HuH-7.5 (cell line): ENCODE results near the gene TMEM169.
"Not testable (repeated sequence)": the region's sequence is repeated elsewhere in the genome, so short reads cannot be mapped to it uniquely, and the experiment has no call there.

Experiments
- DNase-seq: peaks from one replicate; pipeline ENCODE4 v3.0.0; 2011; ENCODE audit warnings: low spot score

The TMEM169 gene

GRCh38 chr2:216071111-216071851 lies 10.4 kb upstream of the TMEM169 start:
- no peak for DNase-seq

GRCh38 chr2:216072473-216072872 lies 9.2 kb upstream of the TMEM169 start:
- no peak for DNase-seq

- no peak for DNase-seq
Measured at GRCh38 chr2:216073773-216074172, 7.9 kb upstream of the TMEM169 start.

- no peak for DNase-seq
Measured at GRCh38 chr2:216074380-216074779, 7.3 kb upstream of the TMEM169 start.

DNA sequence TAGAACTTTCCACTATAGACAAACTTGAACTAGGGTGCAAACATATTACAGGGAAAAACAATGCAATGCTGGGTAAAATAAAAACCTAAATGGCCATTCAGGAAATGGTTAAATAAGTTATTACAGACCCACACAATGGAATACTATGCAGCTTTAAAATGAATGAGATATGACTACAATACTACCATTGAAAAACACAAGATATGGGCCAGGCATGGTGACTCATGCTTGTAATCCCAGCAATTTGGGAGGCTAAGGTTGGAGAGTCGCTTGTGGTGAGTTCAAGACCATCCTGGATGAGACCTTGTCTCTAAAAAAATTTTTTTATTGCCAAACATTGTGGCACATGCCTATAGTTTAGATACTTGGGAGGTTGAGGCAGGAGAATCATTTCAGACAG lies 6.9 kb upstream of the TMEM169 start:
- no peak for DNase-seq

GRCh38 chr2:216075510-216076485 lies 5.9 kb upstream of the TMEM169 start:
- no peak for DNase-seq

- no peak for DNase-seq
Measured at GRCh38 chr2:216078776-216079175, 2.9 kb upstream of the TMEM169 start.

GRCh38 chr2:216080048-216080447 lies 1.7 kb upstream of the TMEM169 start:
- not testable (repeated sequence) for DNase-seq

DNA sequence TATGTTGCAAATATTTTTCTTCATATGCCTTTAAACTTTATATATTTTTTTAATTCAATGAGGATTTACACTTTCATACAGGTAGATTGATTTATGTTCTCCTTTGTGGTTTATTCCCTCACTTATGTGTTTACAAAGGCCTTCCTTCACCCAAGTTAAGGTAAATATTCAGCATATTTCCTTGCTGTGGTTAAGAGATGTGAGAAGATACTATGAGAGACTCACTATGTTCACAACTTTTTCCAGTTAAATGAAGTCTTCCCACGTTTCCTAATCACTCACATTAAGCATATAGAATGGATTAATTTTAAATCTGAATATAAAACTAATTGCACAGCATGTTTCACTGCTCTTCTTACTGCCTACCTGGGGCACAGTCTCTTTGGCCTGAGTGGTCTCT lies 707 bp upstream of the TMEM169 start:
- DNase-seq: no peak

GRCh38 chr2:216082117-216082711 lies 495 bp downstream of the TMEM169 start:
- DNase-seq: peak; percentile 42

GRCh38 chr2:216082805-216083204 lies 1.1 kb downstream of the TMEM169 start:
- no peak for DNase-seq

- DNase-seq: no peak
Measured at GRCh38 chr2:216083464-216084281, 2.0 kb downstream of the TMEM169 start.

DNA sequence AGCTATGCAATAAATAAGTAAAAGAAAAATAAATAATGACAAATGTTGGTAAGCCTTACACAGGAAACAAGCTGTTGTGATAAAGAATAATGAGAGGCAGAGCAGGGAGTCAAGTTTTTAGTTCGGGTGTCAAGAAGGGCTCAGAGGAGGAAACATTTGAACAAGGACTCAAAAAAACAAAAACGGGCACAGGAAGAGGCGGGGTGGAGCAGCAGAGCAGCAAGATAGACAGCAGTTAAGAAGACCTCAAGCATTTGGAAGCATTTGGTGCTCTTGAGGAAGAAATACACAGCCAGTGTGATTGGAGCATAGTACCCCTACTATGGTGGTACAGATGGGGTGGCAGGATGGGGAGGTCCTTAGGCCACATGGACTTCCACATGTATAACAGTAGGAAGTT lies 2.8 kb downstream of the TMEM169 start:
- DNase-seq: no peak

DNA sequence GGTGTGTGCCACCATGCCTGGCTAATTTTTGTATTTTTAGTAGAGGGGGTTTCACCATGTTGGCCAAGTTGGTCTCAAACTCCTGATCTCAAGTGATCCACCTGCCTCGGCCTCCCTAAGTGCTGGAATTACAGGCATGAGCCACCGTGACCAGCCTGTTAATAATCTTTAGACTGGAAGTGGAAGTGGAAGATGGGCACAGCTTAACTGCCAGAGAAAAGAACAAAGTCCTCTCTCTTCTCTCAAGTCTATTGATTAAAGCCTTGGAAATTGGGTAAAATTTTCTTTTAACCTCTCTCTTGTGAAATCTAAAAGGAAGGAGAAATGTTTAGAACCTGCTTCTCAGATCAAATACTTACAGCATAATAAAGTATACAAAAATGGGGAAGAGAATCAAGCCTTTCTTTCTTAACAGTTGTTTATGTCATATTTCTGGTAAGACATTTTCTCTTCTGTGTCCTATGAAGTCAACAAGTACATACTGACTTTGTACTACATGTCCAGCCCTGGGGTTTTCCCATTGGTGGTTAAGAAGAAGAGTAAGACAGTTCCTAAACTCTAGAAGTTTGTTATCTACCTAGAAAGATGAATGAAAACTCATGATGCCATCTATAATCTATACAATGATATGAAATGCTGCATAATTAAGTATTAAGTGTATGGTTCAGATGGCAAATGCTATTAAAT lies 4.6 kb downstream of the TMEM169 start:
- DNase-seq: no peak

GRCh38 chr2:216090369-216090786 lies 8.7 kb downstream of the TMEM169 start:
- no peak for DNase-seq

GRCh38 chr2:216092646-216093045 lies 10.9 kb downstream of the TMEM169 start:
- no peak for DNase-seq

DNA sequence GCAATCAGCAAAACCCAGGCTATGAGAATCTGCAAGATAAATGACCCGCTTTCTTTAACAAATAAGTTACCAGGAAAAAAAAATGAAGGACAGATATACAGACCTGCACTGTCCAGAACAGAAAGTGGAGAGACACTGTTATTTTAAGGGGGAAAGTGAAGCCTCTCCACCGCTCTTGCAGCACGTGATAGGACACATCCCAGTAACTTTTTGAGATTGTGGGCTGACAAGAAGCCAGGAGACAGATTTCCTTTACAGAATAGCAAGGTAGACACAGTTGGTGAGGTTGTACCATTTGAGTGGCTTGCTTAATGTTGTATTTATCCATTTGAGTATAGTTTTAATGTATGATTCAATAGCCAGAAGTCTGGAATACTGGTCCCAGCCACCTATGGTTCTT lies 13.0 kb downstream of the TMEM169 start:
- no peak for DNase-seq

DNA sequence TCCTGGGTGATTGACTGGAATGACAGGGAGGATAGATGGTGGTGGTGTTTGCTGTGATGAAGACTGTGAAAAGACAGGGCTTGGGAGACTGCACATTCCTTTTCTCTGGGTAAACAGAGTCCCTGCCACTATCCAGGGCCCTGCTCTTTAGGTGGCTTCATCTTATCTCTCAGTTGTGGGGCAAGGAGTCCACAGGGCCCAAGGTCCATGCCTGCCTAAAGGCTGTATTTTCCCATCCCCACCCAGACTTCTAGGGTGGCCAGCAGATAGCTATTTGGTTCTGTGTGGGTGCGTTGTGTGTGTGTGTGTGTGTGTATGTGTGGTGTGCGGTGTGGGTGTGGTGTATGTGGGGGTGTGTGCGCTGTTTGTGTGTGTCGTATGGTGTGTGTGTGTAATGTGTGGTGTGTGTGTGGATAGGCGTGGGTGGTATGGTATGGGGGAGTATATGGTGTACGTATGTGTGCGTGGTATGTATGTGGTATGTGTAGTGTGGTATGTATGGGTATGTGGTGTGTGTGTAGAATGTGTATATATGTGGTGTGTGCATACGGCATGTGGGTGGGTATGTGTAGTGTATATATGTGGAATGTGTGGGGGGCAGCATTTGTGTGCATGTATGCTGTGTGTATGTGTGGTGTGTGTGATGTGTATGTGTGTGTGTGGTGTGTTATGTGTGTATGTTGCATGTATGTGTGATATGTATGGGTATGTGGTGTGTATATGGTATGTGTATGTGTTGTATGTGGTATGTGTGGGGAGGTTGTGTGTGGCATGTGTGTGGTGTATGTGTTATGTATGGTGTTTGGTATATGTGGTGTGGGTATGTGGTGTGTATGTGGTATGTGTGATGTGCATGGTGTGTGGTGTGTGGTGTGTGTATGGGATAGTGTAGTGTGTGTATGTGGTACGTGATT lies 17.0 kb downstream of the TMEM169 start:
- DNase-seq: no peak

DNA sequence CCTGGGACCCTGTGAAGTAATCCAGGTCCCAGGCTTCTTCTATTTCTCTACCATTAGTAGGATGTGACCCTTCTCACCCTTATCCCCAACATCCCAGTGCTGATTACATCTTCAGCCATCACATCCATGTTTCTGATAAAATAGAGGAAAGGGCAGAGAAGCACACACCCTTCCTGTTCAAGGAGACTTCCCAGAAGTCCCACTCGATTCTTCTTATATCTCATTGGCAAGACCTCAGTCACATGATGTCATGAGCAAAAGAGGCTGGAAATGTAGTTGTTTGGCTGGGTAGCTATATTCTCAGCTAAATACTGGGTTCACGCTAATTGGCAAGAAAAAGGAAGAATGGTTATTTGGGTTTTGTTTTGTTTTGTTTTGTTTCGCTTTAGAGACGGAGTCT lies 19.4 kb downstream of the TMEM169 start:
- DNase-seq: no peak

DNA sequence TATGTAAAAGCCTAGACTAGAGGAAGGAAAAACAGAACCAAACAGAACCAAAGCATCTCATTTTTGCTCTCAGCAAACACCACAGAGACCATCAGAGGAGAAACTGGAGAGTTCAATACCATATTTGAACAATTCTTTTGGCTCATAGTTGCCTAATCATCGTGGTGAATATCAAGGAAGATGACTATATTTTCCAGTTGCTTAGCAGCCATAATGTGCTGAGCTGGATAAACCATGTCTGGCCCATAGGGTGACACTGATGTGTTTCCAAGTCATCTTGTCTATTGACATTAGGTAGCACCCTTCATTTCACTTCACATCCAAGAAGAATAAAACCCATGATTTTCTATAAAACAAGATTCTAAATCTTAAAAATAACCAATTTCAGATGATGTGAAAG lies 21.5 kb downstream of the TMEM169 start:
- DNase-seq: no peak
